GM12874 (cell line): Measurements from ENCODE around the gene SIRT2.

Experiments used
- CTCF ChIP-seq: IDR thresholded peaks from 2 replicates; pipeline ENCODE4 v1.5.1; 2011; ENCODE audit warnings: low read depth, mild to moderate bottlenecking, control low read depth, low read length, moderate library complexity; ENCODE audit not compliant: insufficient read depth

SIRT2 gene

GRCh38 chr19:38837656-38838121, 61.7 kb downstream of the SIRT2 start:
- TF ChIP-seq CTCF, result no peak

GRCh38 chr19:38836983-38837626, 62.3 kb downstream of the SIRT2 start:
- TF ChIP-seq CTCF, result no peak

- TF ChIP-seq CTCF, result no peak
Measured at GRCh38 chr19:38836159-38836982, 63.0 kb downstream of the SIRT2 start.

GRCh38 chr19:38834590-38834989, 64.8 kb downstream of the SIRT2 start:
- TF ChIP-seq CTCF, result no peak

- TF ChIP-seq CTCF, result no peak
Measured at GRCh38 chr19:38834104-38834490, 65.3 kb downstream of the SIRT2 start.

GRCh38 chr19:38833092-38833425, 66.4 kb downstream of the SIRT2 start:
- no peak for TF ChIP-seq CTCF

GRCh38 chr19:38831142-38831605, 68.2 kb downstream of the SIRT2 start:
- no peak for TF ChIP-seq CTCF
